Hematopoietic multipotent progenitor cell (in vitro differentiated cells): ENCODE measurements around the gene TIPARP. TPM values are rescaled to one million over a fixed set of nuclear protein-coding genes. Genes with fewer than 3 reads are reported as not detected.
A peak's percentile ranks its signal among the peaks of the same experiment; 100 is the strongest.
"Not testable (repeated sequence)": the region's sequence is repeated elsewhere in the genome, so short reads cannot be mapped to it uniquely, and the experiment has no call there.

Experiments used
- DNase-seq, 3 donors: peaks; one replicate each; pipeline ENCODE4 v3.0.0-alpha.2; 2011 to 2015; ENCODE audit warnings: low read depth in 2 of 3, low spot score in 2 of 3
- total RNA-seq: library from RNA; depleted of rRNA; stranded (reverse); fragments of >200 nt; gene quantifications from one replicate; pipeline ENCODE4 v1.2.3, GENCODE V29; 2012

The TIPARP gene
- total RNA-seq, 1 donor: 25.6 TPM

DNA sequence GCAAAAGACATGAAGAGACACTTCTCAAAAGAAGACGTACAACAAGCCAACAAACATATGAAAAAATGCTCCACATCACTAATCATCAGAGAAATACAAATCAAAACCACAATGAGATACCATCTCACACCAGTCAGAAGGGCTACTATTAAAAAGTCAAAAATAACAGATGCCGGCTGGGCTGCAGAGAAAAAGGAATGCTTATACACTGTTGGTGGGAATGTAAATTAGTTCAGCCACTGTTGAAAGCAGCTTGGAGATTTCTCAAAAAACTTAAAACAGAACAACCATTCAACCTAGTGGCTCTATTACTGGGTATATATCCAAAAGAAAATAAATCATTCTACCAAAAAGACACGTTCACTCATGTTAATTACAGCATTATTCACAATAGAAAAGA, 60.3 kb downstream of the TIPARP start:
- not testable (repeated sequence) for DNase-seq

DNA sequence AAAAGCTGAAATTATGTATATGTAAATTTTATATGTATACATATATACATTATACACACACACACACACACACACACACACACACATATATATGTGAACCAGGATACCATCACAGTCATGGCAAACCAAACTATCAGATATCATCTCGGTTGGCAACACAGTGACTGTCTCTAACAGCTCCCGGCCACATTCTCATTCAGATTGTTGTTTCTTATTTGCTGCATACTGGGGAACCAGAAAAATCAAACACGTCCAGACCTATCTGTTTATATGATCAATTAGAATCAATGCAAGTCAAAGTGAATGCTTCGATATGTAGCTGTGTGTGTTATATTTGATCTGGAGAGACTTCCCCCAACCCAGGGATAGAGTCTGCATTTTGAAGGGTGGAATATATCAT, 61.1 kb downstream of the TIPARP start:
- no peak for DNase-seq

DNA sequence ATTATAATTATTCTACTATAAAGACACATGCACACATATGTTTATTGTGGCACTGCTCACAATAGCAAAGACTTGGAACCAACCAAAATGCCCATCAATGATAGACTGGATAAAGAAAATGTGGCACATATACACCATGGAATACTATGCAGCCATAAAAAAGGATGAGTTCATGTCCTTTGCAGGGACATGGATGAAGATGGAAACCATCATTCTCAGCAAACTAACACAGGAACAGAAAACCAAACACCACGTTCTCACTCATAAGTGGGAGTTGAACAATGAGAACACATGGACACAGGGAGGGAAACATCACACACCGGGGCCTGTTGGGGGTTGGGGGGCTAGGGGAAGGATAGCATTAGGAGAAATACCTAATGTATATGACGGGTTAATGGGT, 62.7 kb downstream of the TIPARP start:
- not testable (repeated sequence) for DNase-seq

DNA sequence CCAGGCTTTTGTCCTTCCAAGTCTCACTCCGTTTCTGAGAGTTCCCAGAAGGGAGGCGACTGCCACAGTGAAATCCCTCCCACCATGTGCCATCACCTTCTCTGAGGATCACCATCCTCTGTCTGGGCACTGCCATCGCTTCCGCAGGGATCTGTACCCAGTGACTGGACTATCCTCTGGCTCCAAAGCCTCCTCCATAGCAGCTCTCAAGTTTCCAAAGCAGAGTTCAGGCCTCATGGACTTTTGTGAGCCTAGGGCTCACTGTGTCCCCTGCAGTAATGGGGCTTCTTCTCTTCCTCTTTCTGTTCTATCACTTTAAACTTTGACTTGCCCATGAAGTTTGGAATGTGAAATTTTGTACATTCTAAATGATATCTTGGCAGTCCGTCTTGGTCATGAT, 63.9 kb downstream of the TIPARP start:
- no peak for DNase-seq

DNA sequence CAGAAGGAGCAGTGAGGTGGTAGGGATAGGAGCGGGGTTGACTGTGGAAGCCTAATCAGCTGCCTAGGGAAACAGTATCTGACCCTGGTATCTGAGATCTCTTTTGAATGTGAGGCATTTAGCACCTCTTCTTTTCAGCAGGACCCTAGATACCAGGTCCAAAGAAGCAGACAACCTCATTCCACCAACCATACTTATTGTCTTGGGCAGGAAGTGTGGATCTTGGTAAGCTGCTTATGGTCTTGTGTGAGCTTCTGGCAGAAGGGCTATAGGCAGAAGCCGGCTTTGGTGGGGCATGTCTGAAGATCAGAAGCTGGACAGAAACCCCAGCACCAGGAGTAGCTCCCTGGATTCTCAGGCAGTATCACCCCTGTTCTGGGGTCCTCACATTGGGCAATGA, 65.6 kb downstream of the TIPARP start:
- DNase-seq: no peak

DNA sequence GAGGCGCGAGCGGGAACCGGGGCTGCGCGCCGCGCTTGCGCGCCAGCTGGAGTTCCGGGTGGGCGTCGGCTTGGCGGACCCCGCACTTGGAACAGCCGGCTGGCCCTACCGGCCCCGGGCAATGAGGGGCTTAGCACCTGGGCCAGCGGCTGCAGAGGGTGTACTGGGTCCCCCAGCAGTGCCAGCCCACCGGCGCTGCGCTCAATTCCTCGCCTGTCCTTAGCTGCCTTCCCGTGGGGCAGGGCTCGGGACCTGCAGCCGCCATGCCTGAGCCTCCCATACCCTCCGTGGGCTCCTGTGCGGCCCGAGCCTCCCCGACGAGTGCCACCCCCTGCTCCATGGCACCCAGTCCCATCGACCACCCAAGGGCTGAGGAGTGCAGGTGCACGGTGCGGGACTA, 66.2 kb downstream of the TIPARP start:
- not testable (repeated sequence) for DNase-seq

DNA sequence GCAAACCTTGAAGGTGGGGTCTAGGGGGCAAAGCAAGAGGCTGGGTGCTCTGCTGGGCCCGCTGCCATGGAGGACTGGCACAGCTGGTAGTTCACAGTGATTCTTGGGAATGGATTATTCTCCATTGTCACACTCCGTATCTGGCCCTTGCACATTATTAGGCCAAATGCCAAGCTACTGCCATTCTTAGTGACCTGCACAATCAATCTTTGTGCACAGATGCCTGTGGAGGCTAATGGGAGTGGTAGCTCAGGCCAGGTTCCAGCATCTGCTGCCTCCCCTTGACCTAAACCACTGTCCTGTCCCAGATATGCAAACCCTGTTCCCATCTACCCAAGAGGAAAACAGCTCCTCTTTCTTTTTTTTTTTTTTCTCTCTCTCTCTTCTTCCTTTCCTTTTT, 67.5 kb downstream of the TIPARP start:
- DNase-seq: no peak

DNA sequence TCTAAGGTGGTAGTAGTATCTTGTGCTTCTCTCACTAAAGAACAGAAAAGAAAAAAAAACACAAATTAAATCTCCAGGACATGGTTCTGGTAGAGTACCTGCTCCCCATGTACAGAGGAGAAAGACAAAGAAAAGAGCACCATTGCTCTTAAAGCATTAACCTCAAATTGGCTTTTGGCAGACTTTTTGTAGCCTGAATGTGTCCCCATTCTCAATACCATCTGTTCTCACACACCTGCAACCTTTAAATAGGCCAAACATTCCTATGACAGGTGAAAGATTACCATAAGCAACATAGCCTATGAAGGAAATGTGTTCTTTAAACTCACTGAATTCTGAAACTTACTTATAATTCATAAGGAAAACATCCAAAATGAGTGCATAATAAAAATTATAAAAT, 68.0 kb downstream of the TIPARP start:
- no peak for DNase-seq

DNA sequence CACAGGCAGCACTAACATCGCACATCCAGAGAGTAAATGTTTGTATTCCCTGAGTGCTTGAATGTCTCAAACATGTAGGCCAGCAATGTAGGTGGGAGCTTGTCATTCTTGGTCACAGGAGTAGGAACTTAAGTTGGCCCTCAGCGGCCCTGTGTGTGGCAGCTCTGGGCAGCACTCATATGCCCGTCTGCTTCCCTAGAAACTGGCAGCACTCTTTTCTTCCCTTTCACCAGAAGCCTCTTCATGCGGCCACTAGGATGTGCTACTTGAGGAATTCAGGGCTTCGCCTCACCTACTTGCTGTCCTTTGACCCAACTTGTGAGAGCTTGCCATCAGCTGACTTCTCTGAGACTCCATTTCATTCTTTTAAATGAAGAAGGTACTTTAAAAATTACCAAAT, 69.5 kb downstream of the TIPARP start:
- DNase-seq: no peak

DNA sequence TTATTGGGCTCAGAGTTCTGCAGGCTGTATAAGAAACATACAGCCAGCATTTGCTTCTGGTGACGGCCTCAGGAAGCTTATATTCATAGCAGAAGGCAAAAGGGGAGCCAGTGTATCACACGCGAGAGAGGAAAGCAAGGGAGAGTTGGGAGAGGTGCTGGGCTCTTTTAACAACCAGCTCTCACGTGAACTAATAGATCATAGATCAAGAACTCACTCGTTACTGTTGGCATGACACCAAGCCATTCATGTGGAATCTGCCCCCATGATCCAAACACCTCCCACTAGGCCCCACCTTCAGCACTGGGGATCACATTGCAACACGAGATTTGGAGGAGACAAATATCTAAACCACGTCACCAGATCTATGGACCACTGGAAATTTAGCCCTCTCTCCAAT, 70.2 kb downstream of the TIPARP start:
- no peak for DNase-seq

DNA sequence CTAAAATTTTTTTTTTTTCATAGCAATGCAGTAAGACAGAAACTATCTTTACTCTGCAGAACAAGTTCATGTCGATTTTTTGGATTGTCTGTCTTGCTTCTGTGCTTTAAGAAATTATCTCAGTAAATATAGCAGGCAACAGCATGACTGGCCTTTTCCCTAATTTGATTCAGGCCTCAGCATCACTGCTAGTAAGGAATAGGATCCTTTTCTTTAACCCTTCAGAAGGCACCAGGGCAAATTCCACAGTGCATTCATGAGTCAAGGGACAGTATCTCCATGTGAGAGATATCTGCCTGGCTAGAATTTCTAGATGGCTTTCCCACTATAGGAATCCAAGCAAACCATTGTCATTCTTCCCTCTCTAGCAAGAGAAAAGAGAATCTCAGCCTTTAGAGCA, 71.4 kb downstream of the TIPARP start:
- no peak for DNase-seq

DNA sequence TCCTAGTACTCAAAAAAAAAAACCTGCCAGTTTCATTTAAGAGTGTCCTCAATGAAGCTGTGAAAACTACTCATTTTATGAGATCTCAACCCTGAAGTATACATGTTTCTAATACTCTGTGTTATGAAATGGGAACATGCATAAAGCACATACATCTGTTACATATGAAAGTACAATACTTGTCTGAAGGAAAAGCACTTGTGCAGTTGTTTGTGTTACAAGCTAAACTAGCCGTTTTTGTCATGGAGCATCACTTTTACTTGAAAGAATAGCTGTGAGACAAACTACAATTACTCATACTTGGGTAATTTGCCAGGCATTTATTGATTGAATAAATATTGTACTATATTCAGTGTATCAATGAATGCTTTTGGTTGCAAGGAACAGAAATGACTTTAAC, 72.7 kb downstream of the TIPARP start:
- DNase-seq: no peak

DNA sequence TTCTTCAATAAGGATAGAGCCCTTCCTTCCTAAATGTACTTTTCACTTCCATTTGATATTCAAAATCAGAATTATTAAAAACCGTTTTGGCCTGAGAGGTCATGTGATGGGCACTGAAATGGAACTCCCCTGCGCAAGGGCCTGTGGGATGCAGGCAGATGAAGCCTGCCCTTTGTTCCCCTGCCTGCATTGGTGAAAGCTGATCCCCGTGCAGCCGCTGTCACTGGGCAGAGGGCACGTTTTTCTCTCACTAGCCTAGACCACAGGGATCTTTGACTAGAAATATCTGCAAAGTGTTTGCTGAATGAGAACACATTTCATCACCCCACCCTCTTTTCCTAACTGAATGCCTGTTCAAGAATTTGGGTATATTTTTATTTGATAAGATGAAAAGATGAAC, 74.9 kb downstream of the TIPARP start:
- no peak for DNase-seq

DNA sequence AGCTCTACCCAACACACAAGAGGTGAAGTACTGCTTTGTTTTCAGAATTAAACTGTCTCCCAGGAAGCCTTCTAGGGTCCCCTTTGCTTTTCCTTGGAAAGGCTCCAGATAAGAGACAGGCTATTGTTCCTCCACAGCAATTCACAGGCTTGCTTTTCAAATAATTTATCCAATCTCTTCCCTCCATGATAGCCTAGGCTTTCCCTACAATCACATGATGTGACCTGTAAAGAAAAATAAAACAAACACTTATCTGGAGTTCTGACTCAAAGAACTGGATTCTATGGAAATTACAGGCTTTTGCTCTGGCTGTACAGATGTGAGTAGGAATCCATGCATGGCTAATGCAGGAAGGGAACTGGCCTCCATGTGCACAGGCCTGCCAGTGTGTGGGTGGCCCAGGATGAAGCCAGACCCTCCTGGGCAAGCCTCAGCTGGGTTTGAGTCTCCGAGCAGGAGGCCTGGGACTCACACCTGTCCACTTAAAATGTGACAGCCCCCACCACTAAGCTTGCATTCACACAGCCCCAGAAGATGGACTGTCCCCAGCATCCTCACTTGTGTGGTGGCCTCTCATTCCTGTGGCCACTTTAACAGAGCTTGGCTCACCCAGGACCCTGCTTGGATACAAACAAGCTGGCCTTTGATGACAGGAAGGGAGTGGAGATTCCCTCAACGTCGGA, 75.9 kb downstream of the TIPARP start:
- DNase-seq: no peak

DNA sequence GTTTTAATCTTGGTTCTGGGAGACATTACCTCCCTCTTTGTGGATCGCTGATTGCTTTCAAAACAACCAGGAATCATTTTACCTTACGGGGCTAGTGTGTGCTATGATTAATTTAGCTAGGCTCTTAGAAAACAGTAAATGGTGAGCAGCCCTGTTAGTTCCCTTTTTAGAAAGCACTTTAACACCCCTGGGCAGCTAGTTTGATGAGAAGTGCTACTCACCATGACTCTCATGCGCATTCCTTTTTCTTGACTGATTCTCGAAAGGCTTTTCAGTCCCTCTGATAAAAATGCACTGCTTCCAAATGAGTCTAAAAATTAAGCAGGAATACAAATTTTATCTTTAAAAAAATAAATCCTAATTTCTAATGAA, 76.5 kb downstream of the TIPARP start:
- peak in 1 of 3 donors; percentile 24 for DNase-seq

DNA sequence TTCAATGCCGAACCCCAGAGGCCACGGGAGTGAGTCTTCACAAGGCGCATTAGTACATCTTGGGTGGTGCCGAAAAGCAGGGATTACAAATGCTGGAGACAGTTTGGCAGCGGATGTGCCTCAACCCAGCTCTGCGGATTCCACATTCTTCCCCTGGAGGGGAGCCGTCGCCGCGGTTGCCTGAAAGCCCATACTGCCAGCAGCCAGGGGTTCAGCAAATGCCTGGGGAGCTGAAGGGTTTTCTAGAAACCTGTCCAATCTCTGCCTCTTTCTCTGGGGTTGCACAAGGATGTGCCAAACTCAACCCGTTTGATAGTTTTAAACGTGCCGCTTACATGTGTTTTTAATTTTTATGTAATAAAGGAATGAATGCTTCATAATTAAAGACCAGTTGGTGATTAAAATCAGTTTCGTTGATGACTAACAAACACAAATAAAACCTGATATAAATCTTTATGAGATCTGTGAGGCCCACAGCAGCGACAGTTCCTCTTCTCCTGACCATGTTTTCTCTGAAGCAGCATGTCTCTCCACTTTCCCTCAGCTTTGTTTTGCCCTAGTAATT, 77.2 kb downstream of the TIPARP start:
- peak in 1 of 3 donors; percentile 22 for DNase-seq

Other genes with a start within 250 kb of the TIPARP start
- gene SSR3, start 119.5 kb upstream of the TIPARP start, total RNA-seq: 96.1 TPM
- 1.1 TPM for gene LEKR1, start 151.8 kb downstream of the TIPARP start, total RNA-seq